A673 (cell line): ENCODE measurements around the gene SLX9. TPM values are rescaled to one million over a fixed set of nuclear protein-coding genes. Genes with fewer than 3 reads are reported as not detected.

ENCODE experiments used
- BruUV-seq: library from RNA; stranded (reverse); fragments of 400-500 nt; replicated peaks from 2 replicates; lab custom pipeline; 2021; lab: Mats Ljungman, UMichigan
- CTCF ChIA-PET: fragments of 300-600 bp; sonication (Branson Sonifier 250); formaldehyde crosslinking; loops from one replicate; lab custom pipeline; 2022; ENCODE audit warnings: antibody characterized with exemption; lab: Charles Lee
- POLR2A ChIA-PET: fragments of 300-600 bp; sonication (Branson Sonifier 250); formaldehyde crosslinking; loops from one replicate; lab custom pipeline; 2022; ENCODE audit warnings: antibody characterized with exemption; ENCODE audit not compliant: low non-redundant PET; lab: Charles Lee
- DNase-seq: peaks from one replicate; pipeline ENCODE4 v3.0.0-alpha.2; 2015; ENCODE audit warnings: low spot score
- H3K27ac ChIP-seq: fragments of 200-600 bp; sonication (generic); 2 replicates; pipeline ENCODE4 v1.5.1; 2016; ENCODE audit warnings: mixed run types, low read depth, mild to moderate bottlenecking, mixed read lengths, antibody characterized with exemption, low read length; ENCODE audit not compliant: poor library complexity, severe bottlenecking
- H3K27me3 ChIP-seq: fragments of 200-600 bp; sonication (generic); replicated peaks from 2 replicates; pipeline ENCODE4 v1.6.1; 2017; ENCODE audit warnings: mixed run types, low read depth, mild to moderate bottlenecking, mixed read lengths, antibody characterized with exemption, low read length; ENCODE audit not compliant: insufficient read depth, poor library complexity
- H3K36me3 ChIP-seq: fragments of 200-600 bp; sonication (generic); 2 replicates; pipeline ENCODE4 v1.6.1; 2016; ENCODE audit warnings: mixed run types, mild to moderate bottlenecking, mixed read lengths, antibody characterized with exemption, low read length; ENCODE audit not compliant: insufficient read depth, poor library complexity, severe bottlenecking
- H3K4me1 ChIP-seq: fragments of 200-600 bp; sonication (generic); 2 replicates; pipeline ENCODE4 v1.6.1; 2017; ENCODE audit warnings: mixed run types, mild to moderate bottlenecking, mixed read lengths, antibody characterized with exemption, low read length; ENCODE audit not compliant: insufficient read depth, poor library complexity, severe bottlenecking
- H3K4me3 ChIP-seq: fragments of 200-600 bp; sonication (generic); 2 replicates; pipeline ENCODE4 v1.5.1; 2016; ENCODE audit warnings: low read depth, mixed run types, mild to moderate bottlenecking, mixed read lengths, low read length; ENCODE audit not compliant: poor library complexity, severe bottlenecking
- H3K9me3 ChIP-seq: fragments of 200-600 bp; sonication (generic); 2 replicates; pipeline ENCODE4 v1.6.1; 2016; ENCODE audit warnings: mixed run types, low read depth, mild to moderate bottlenecking, mixed read lengths, antibody characterized with exemption, low read length; ENCODE audit not compliant: poor library complexity, severe bottlenecking
- CTCF ChIP-seq: fragments of 300-800, 200-600 bp; sonication (generic); conservative IDR thresholded peaks from 2 replicates; pipeline ENCODE4 v1.5.1; 2017; ENCODE audit warnings: low read depth, mild to moderate bottlenecking, antibody characterized with exemption, low read length, moderate library complexity, mixed read lengths
- EZH2 ChIP-seq: fragments of 200-600 bp; sonication (generic); IDR thresholded peaks from 2 replicates; pipeline ENCODE4 v1.6.1; 2017; ENCODE audit warnings: borderline replicate concordance, low read depth, mild to moderate bottlenecking, mixed read lengths, antibody characterized with exemption, low read length; ENCODE audit not compliant: poor library complexity, severe bottlenecking
- intact Hi-C: fragments of 100-400 bp; cut with micrococcal nuclease; formaldehyde crosslinking; loops from one replicate; pipeline ENCODE4 v1.10.0; 2022; ENCODE audit not compliant: unreplicated experiment
- total RNA-seq: library from RNA; stranded (reverse); gene quantifications from 2 replicates; pipeline ENCODE4 v1.2.3, GENCODE V29; 2021

Gene SLX9
- total RNA-seq, 1 experiment from 2014 or later: 114 TPM

- no peaks in the 10 kb centered on the region for H3K9me3 ChIP-seq
- no peak overlapping the region for H3K4me3 ChIP-seq
- no peaks in the 10 kb centered on the region for H3K36me3 ChIP-seq
- H3K27me3 ChIP-seq: no peaks in the 10 kb centered on the region
- peaks cover 13% of the 10 kb centered on the region for H3K4me1 ChIP-seq
- TF ChIP-seq CTCF (no peak), EZH2 (no peak)
- intact Hi-C loops: no loop called here
- POLR2A ChIA-PET: no interaction called here
- H3K27ac ChIP-seq: no peak overlapping the region
- peak; percentile 52 for DNase-seq
- BruUV-seq: no TSS peak
- CTCF ChIA-PET: no interaction called here
These were observed 72.3 kb downstream of the SLX9 start for GRCh38 chr21:45011911-45012661.

GRCh38 chr21:45012662-45013259 lies 72.9 kb downstream of the SLX9 start:
- POLR2A ChIA-PET: no interaction called here
- TF ChIP-seq CTCF: no peak
- no peak for TF ChIP-seq EZH2
- no TSS peak for BruUV-seq
- DNase-seq: no peak
- H3K27me3 ChIP-seq: no peaks in the 10 kb centered on the region
- no peaks in the 10 kb centered on the region for H3K36me3 ChIP-seq
- H3K9me3 ChIP-seq: no peaks in the 10 kb centered on the region
- H3K4me3 ChIP-seq: no peak overlapping the region
- CTCF ChIA-PET: no interaction called here
- no peak overlapping the region for H3K27ac ChIP-seq
- H3K4me1 ChIP-seq: peaks cover 13% of the 10 kb centered on the region
- intact Hi-C loops: no loop called here

- Histone ChIP-seq H3K9me3 (no peaks in the 10 kb centered on the region), H3K4me1 (peaks cover 13% of the 10 kb centered on the region), H3K27ac (no peak overlapping the region), H3K36me3 (no peaks in the 10 kb centered on the region), H3K4me3 (no peak overlapping the region), H3K27me3 (no peaks in the 10 kb centered on the region)
- BruUV-seq: no TSS peak
- no peak for DNase-seq
- intact Hi-C loops: no loop called here
- ChIA-PET CTCF (no interaction called here), POLR2A (no interaction called here)
- no peak for TF ChIP-seq EZH2
- no peak for TF ChIP-seq CTCF
These were observed 73.5 kb downstream of the SLX9 start for GRCh38 chr21:45013260-45013841.
